C4-2B (cell line): ENCODE results near the gene AK8.

ENCODE experiments used
- CTCF ChIP-seq: fragments of 450-650 bp; conservative IDR thresholded peaks from 2 replicates; pipeline ENCODE4 v1.5.1; 2017; ENCODE audit warnings: mild to moderate bottlenecking
- ZFX ChIP-seq: fragments of 450-650 bp; IDR thresholded peaks from 2 replicates; pipeline ENCODE4 v1.6.1; 2017

DNA sequence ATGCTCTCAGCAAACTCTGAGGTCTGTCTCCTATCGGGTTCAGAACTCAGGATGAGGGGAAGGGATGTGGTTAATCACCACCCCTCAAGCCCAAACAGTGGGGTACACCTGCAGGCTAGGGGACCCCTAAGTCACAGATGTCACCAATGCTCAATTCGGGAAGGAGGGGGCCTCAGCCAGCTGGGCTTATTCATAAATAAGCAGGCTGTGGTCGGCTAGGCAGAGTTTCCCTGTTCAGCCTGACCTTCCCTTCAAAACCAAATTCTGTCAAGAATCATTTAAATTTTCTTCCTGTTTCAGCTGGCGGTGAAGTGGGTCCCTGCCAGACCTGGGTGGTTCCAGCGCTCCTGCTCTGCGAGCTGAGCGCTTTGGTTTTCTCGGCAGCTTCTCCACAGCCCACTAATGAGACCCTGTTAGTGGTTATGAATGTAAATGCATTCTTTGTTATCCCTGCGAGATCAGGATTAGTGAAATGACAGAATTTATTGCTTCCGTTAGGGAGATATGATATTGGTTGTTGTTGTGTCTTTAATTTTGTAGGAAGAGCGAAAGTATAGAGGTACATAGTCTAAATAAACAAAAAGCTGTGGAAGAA is 68.3 kb downstream of the AK8 start:
- TF ChIP-seq CTCF (no peak), ZFX (no peak)
